CD4-positive, alpha-beta T cell treated with Interferon alpha-2 for 1 hour (primary cell): ENCODE measurements around the gene MGARP.
A peak's percentile ranks its signal among the peaks of the same experiment; 100 is the strongest.
"Not testable (repeated sequence)": the region's sequence is repeated elsewhere in the genome, so short reads cannot be mapped to it uniquely, and the experiment has no call there.

ENCODE experiments used
- DNase-seq, 2 donors: peaks; one replicate each; pipeline ENCODE4 v3.0.0-alpha.2; 2020 to 2022

The MGARP gene

GRCh38 chr4:139295206-139295941 is 15.3 kb upstream of the MGARP start:
- peak; percentile 94 to 97 for DNase-seq

GRCh38 chr4:139286186-139286698 is 6.2 kb upstream of the MGARP start:
- DNase-seq, result no peak

DNA sequence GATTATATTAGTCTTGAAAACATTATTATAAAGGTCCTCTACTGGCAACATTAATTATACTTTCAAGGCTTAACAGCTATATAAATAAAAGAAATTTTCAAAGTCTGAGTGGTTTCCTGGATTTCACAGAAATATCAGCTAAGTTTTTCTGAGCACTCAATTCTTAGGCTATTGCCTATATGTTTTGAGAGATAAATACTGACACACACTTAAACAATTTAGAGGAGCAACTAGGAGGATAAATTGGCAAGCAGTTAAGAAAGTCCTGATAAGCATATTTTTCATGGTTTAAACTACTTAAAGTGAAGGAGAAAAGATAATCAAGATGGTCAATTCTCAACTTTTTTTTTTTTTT is 2.7 kb upstream of the MGARP start:
- DNase-seq, result no peak

DNA sequence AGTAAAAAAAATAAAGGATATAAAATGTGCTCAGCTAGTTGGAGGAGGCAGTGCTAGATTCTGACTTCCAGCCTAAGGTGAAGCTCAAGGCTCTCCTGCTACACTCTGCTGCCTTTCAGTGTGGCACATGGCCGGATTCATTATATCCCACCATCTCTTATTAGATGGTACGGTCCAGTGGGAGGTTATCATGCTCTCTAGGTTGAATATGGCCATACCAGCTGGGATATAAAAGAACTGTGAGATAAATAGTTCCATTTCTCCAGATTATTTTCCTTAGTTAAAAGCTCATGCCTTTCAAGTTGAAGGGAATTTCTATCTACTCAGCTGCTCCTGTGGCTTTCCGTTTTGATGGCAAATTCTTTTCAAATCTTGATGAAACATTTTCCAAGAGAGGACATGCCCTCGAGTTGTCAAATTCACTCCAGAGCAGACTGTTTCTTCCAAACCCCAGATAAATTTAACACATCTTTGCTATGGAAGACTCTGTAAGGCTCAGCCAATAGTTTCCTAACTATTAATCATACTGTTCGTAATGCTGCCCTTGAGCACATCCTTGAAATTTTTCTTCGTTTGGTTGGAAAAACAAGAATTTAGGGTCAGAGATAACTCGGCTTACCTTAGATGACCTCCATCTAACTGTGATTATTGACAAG is 2.2 kb upstream of the MGARP start:
- DNase-seq, result no peak

GRCh38 chr4:139278912-139279759 is 889 bp downstream of the MGARP start:
- no peak for DNase-seq

DNA sequence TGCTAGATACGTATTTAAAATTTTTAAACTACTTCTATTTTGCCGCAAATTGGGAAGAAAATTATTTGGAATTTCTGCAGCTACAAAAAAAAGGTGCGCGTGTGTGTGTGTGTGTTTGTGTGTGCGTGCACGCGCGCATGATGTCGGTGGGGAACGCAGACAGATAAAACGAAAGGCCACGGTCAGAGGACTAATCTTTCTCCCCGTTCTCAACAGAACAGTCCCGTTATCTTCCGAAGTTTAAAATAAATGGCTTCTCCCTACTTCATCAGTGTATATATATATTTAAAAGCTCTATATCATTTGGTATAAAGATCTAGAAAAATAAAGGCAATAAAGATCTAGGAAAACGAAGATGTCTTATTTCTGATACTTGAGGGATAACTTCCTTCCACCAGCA is 1.5 kb downstream of the MGARP start:
- no peak for DNase-seq

DNA sequence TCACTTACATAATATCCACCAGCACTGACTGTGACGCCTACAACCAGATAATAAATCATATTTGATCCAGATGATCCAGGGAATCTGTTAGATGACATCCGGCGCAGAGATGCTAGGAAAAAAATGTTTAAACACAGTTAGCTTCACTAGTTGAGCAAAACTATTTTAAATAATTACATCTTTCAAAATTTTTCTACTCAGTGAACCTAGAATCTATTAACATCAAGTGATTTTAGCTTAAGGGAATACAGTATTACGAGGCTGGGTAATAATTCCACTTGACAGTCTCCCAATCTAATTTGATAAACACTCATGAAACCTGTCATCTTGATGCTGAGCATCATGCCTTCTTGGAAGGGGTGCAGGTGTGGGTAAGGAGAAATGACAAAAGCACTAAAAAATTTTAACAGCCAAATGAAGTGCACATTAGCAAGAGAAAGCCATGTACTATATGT is 4.7 kb downstream of the MGARP start:
- no peak for DNase-seq

DNA sequence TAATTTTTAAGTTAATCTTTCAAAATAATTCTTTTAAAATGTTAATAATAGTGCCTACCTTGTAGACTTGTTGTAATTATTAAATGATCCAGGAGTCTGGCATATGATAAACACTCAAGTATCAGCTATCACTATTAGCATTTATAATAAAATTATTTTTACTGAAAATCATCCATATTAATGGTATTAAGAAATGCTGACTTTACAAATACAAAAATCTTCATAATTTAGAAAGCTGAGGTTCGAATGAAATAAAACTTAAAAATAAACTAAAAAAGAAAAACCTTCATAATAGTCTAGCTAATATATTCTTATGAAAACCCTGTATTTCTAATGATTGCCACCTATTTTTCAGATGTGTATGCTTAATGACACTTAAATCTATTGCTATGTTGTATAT is 5.2 kb downstream of the MGARP start:
- DNase-seq, result no peak

- no peak for DNase-seq
Observed at GRCh38 chr4:139273835-139274234, 6.2 kb downstream of the MGARP start.

- no peak for DNase-seq
Observed at GRCh38 chr4:139267301-139267700, 12.7 kb downstream of the MGARP start.

- DNase-seq, result peak; percentile 66 to 77
Observed at GRCh38 chr4:139266583-139267257, 13.3 kb downstream of the MGARP start.

DNA sequence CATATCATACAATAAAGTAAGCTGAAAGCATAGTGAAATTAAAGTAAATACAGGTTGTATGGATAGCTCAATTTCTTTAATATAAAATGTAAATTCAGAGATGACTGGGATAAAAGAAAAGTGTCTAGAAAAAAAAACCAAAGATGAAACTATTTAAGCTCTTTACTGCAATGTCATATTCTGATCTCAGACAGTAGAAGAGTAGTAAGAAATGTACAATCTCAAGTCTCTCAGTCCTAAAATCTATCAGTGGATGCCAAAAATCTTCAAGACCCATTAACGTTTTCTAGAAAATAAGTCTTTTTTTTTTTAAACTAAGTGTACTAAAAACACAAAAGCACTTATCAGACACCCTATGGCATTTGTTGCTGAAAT is 13.8 kb downstream of the MGARP start:
- DNase-seq, result no peak

GRCh38 chr4:139265654-139266053 is 14.4 kb downstream of the MGARP start:
- DNase-seq, result no peak

- no peak for DNase-seq
Observed at GRCh38 chr4:139256349-139256748, 23.7 kb downstream of the MGARP start.

DNA sequence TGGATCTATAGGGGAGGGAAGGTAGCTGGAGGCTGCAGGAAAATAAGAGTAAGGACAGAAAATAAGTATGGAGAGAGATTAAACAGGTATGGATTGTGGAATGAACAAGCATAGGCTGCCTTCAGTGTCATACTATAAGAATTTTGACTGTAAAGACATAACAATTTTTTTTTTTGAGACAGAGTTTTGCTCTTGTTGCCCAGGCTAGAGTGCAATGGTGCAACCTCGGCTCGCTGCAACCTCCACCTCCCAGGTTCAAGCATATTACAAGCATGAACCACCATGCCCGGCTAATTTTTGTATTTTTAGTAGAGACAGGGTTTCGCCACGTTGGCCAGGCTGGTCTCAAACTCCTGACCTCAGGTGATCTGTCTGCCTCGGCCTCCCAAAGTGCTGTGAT is 24.4 kb downstream of the MGARP start:
- DNase-seq, result not testable (repeated sequence)

- no peak for DNase-seq
Observed at GRCh38 chr4:139253713-139254112, 26.3 kb downstream of the MGARP start.

DNA sequence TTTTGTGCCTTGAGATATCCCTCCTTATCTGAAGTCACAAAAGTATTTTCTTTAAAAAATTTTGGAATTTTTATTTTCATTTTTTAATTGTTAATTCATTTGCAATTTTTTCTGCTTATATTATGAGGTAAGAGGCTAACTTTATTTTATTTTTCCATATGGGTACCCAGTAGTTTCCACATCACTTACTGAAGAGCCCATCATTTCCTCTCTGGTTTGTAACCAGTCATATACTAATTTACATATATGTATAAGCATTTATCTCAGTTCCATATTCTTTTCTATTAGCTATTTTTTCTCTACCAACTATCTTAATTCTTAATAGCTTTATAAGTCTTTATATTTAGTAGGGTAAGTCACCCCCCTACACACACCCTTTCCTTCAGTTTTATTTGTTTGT is 27.0 kb downstream of the MGARP start:
- no peak for DNase-seq

- DNase-seq, result no peak
Observed at GRCh38 chr4:139247700-139248238, 32.3 kb downstream of the MGARP start.

GRCh38 chr4:139247241-139247640 is 32.8 kb downstream of the MGARP start:
- no peak for DNase-seq

GRCh38 chr4:139246166-139246565 is 33.9 kb downstream of the MGARP start:
- no peak for DNase-seq

- no peak for DNase-seq
Observed at GRCh38 chr4:139245590-139245989, 34.4 kb downstream of the MGARP start.
